Activated naive CD4-positive, alpha-beta T cell treated with anti-CD3 and anti-CD28 coated beads, Interleukin-2, amount 50 U/mL, for 24 hours (primary cell): ENCODE results near the gene AGBL1.

Source experiments
- H3K27ac Mint-ChIP-seq: one replicate; pipeline ENCODE4 v1.8.0; 2021; ENCODE audit warnings: mild to moderate bottlenecking, mixed read lengths
- H3K27me3 Mint-ChIP-seq: one replicate; pipeline ENCODE4 v1.8.0; 2021; ENCODE audit warnings: mixed read lengths
- H3K36me3 Mint-ChIP-seq: one replicate; pipeline ENCODE4 v1.8.0; 2021; ENCODE audit warnings: mixed read lengths
- H3K4me1 Mint-ChIP-seq: one replicate; pipeline ENCODE4 v1.8.0; 2021; ENCODE audit warnings: mixed read lengths
- H3K4me3 Mint-ChIP-seq: one replicate; pipeline ENCODE4 v1.8.0; 2021; ENCODE audit warnings: mild to moderate bottlenecking, mixed read lengths
- H3K9me3 Mint-ChIP-seq: one replicate; pipeline ENCODE4 v1.8.0; 2021; ENCODE audit warnings: mixed read lengths

AGBL1 gene

GRCh38 chr15:86079508-86080266, at the start of gene AGBL1:
Gene AGBL1 (plus strand): TSS chr15:86079871.
- Mint-ChIP-seq H3K27me3 (peaks cover 4% of the 10 kb centered on the region), H3K4me3 (no peak within 1 kb of the TSS), H3K9me3 (no peaks in the 10 kb centered on the region), H3K27ac (no peak within 1 kb of the TSS), H3K36me3 (no peaks in the 10 kb centered on the region), H3K4me1 (peaks cover 6% of the 10 kb centered on the region)

GRCh38 chr15:86034904-86035303, 44.8 kb upstream of the AGBL1 start:
- Mint-ChIP-seq H3K27me3 (peaks cover 3% of the 10 kb centered on the region), H3K9me3 (no peaks in the 10 kb centered on the region), H3K36me3 (no peaks in the 10 kb centered on the region), H3K4me1 (no peaks in the 10 kb centered on the region), H3K4me3 (no peak overlapping the region), H3K27ac (no peak overlapping the region)

GRCh38 chr15:86036243-86036642, 43.4 kb upstream of the AGBL1 start:
- peaks cover 3% of the 10 kb centered on the region for H3K27me3 Mint-ChIP-seq
- no peak overlapping the region for H3K4me3 Mint-ChIP-seq
- H3K9me3 Mint-ChIP-seq: no peaks in the 10 kb centered on the region
- no peak overlapping the region for H3K27ac Mint-ChIP-seq
- no peaks in the 10 kb centered on the region for H3K36me3 Mint-ChIP-seq
- H3K4me1 Mint-ChIP-seq: no peaks in the 10 kb centered on the region

GRCh38 chr15:86038491-86038890, 41.2 kb upstream of the AGBL1 start:
- H3K4me3 Mint-ChIP-seq: no peak overlapping the region
- H3K27ac Mint-ChIP-seq: no peak overlapping the region
- peaks cover 5% of the 10 kb centered on the region for H3K27me3 Mint-ChIP-seq
- no peaks in the 10 kb centered on the region for H3K4me1 Mint-ChIP-seq
- no peaks in the 10 kb centered on the region for H3K36me3 Mint-ChIP-seq
- H3K9me3 Mint-ChIP-seq: no peaks in the 10 kb centered on the region

- Mint-ChIP-seq H3K4me1 (no peaks in the 10 kb centered on the region), H3K36me3 (no peaks in the 10 kb centered on the region), H3K4me3 (no peak overlapping the region), H3K27ac (no peak overlapping the region), H3K9me3 (no peaks in the 10 kb centered on the region), H3K27me3 (peaks cover 5% of the 10 kb centered on the region)
These were observed 39.2 kb upstream of the AGBL1 start for GRCh38 chr15:86040356-86041033.

GRCh38 chr15:86041399-86041798, 38.3 kb upstream of the AGBL1 start:
- Mint-ChIP-seq H3K4me1 (no peaks in the 10 kb centered on the region), H3K27me3 (peaks cover 5% of the 10 kb centered on the region), H3K36me3 (no peaks in the 10 kb centered on the region), H3K4me3 (no peak overlapping the region), H3K9me3 (no peaks in the 10 kb centered on the region), H3K27ac (no peak overlapping the region)

- Mint-ChIP-seq H3K4me3 (no peak overlapping the region), H3K27me3 (peaks cover 5% of the 10 kb centered on the region), H3K9me3 (no peaks in the 10 kb centered on the region), H3K36me3 (no peaks in the 10 kb centered on the region), H3K27ac (no peak overlapping the region), H3K4me1 (no peaks in the 10 kb centered on the region)
These were observed 37.4 kb upstream of the AGBL1 start for GRCh38 chr15:86042226-86042625.

GRCh38 chr15:86044981-86045380, 34.7 kb upstream of the AGBL1 start:
- no peak overlapping the region for H3K4me3 Mint-ChIP-seq
- H3K9me3 Mint-ChIP-seq: no peaks in the 10 kb centered on the region
- H3K27ac Mint-ChIP-seq: no peak overlapping the region
- no peaks in the 10 kb centered on the region for H3K4me1 Mint-ChIP-seq
- H3K36me3 Mint-ChIP-seq: no peaks in the 10 kb centered on the region
- peaks cover 2% of the 10 kb centered on the region for H3K27me3 Mint-ChIP-seq

GRCh38 chr15:86054338-86054737, 25.3 kb upstream of the AGBL1 start:
- Mint-ChIP-seq H3K4me1 (no peaks in the 10 kb centered on the region), H3K27me3 (peaks cover 5% of the 10 kb centered on the region), H3K9me3 (no peaks in the 10 kb centered on the region), H3K4me3 (no peak overlapping the region), H3K36me3 (no peaks in the 10 kb centered on the region), H3K27ac (no peak overlapping the region)

GRCh38 chr15:86055688-86056087, 24.0 kb upstream of the AGBL1 start:
- Mint-ChIP-seq H3K4me1 (no peaks in the 10 kb centered on the region), H3K4me3 (no peak overlapping the region), H3K36me3 (no peaks in the 10 kb centered on the region), H3K27ac (no peak overlapping the region), H3K9me3 (no peaks in the 10 kb centered on the region), H3K27me3 (peaks cover 7% of the 10 kb centered on the region)

- peaks cover 17% of the 10 kb centered on the region for H3K27me3 Mint-ChIP-seq
- H3K36me3 Mint-ChIP-seq: no peaks in the 10 kb centered on the region
- no peaks in the 10 kb centered on the region for H3K4me1 Mint-ChIP-seq
- H3K9me3 Mint-ChIP-seq: no peaks in the 10 kb centered on the region
- H3K27ac Mint-ChIP-seq: no peak overlapping the region
- no peak overlapping the region for H3K4me3 Mint-ChIP-seq
These were observed 19.8 kb upstream of the AGBL1 start for GRCh38 chr15:86059851-86060250.

- no peaks in the 10 kb centered on the region for H3K4me1 Mint-ChIP-seq
- no peaks in the 10 kb centered on the region for H3K36me3 Mint-ChIP-seq
- H3K4me3 Mint-ChIP-seq: no peak overlapping the region
- H3K27ac Mint-ChIP-seq: no peak overlapping the region
- peaks cover 17% of the 10 kb centered on the region for H3K27me3 Mint-ChIP-seq
- no peaks in the 10 kb centered on the region for H3K9me3 Mint-ChIP-seq
These were observed 19.0 kb upstream of the AGBL1 start for GRCh38 chr15:86060674-86061073.

GRCh38 chr15:86061581-86061980, 18.1 kb upstream of the AGBL1 start:
- H3K27ac Mint-ChIP-seq: no peak overlapping the region
- no peaks in the 10 kb centered on the region for H3K9me3 Mint-ChIP-seq
- H3K4me1 Mint-ChIP-seq: no peaks in the 10 kb centered on the region
- H3K36me3 Mint-ChIP-seq: no peaks in the 10 kb centered on the region
- no peak overlapping the region for H3K4me3 Mint-ChIP-seq
- peaks cover 19% of the 10 kb centered on the region for H3K27me3 Mint-ChIP-seq

- Mint-ChIP-seq H3K4me1 (no peaks in the 10 kb centered on the region), H3K4me3 (no peak overlapping the region), H3K36me3 (peaks cover 2% of the 10 kb centered on the region), H3K9me3 (peaks cover 9% of the 10 kb centered on the region), H3K27me3 (peaks cover 20% of the 10 kb centered on the region), H3K27ac (no peak overlapping the region)
These were observed 16.9 kb upstream of the AGBL1 start for GRCh38 chr15:86062646-86063243.

- Mint-ChIP-seq H3K27ac (no peak overlapping the region), H3K4me3 (no peak overlapping the region), H3K9me3 (peaks cover 10% of the 10 kb centered on the region), H3K4me1 (no peaks in the 10 kb centered on the region), H3K27me3 (peaks cover 22% of the 10 kb centered on the region), H3K36me3 (peaks cover 2% of the 10 kb centered on the region)
These were observed 16.1 kb upstream of the AGBL1 start for GRCh38 chr15:86063356-86064095.

- Mint-ChIP-seq H3K27ac (no peak overlapping the region), H3K27me3 (peaks cover 22% of the 10 kb centered on the region), H3K4me3 (no peak overlapping the region), H3K9me3 (peaks cover 10% of the 10 kb centered on the region), H3K4me1 (no peaks in the 10 kb centered on the region), H3K36me3 (peaks cover 2% of the 10 kb centered on the region)
These were observed 15.3 kb upstream of the AGBL1 start for GRCh38 chr15:86064326-86064725.
